Measurements from ENCODE around the gene ATXN7. TPM values are rescaled to one million over a fixed set of nuclear protein-coding genes. Genes with fewer than 3 reads are reported as not detected.

The ATXN7 gene
- total and polyA plus RNA-seq, 10 of the 15 experiments (the other 5 are each of a cell fraction or from before 2014, with no cell fraction given), result 0.83 to 24.6 (median 8.5) TPM

- TF ChIP-seq ZBTB4 (CRISPR knock-in tag; IDR thresholded peaks at IDR 0.05) (no peak), BHLHE40 (IDR thresholded peaks at IDR 0.05; ENCODE audit: borderline replicate concordance in 1 of 2, low read depth in 2 of 2, low read length in 1 of 2) (no peak; a peak in 2 of 4 replicates), ZNF622 (IDR thresholded peaks at IDR 0.05) (no peak), RUNX3 (IDR thresholded peaks at IDR 0.05; ENCODE audit: low read length) (peak; percentile 73), TCF12 (IDR thresholded peaks at IDR 0.05; ENCODE audit: low read depth, low read length) (no peak), STAT1 (conservative IDR thresholded peaks at IDR 0.05) (no peak), SUPT20H (IDR thresholded peaks at IDR 0.05; ENCODE audit: borderline replicate concordance, control insufficient read depth, low read depth, low read length) (no peak), NR2F1 (conservative IDR thresholded peaks at IDR 0.05) (peak; percentile 26; the same call in 1 of the 2 replicates), ATF3 (IDR thresholded peaks at IDR 0.05; ENCODE audit: borderline replicate concordance, extremely low read depth, low read depth, low read length) (no peak), POU2F2 (IDR thresholded peaks at IDR 0.05; ENCODE audit: borderline replicate concordance, low read depth, low read length) (no peak), CBX3 (IDR thresholded peaks at IDR 0.05; ENCODE audit: borderline replicate concordance, low read depth) (no peak), RCOR1 (conservative IDR thresholded peaks at IDR 0.05; ENCODE audit: low read depth, low read length) (0 out of 2 replicates have a peak, but pooled peaks have one; percentile 71), MLLT1 (IDR thresholded peaks at IDR 0.05) (peak; percentile 77; the same call in 1 of the 2 replicates), ATF7 (IDR thresholded peaks at IDR 0.05; ENCODE audit: low read depth) (no peak; the same call in 1 of the 2 replicates), CTCF (IDR thresholded peaks at IDR 0.05 in 2 of 3, conservative IDR thresholded peaks at IDR 0.05 in 1 of 3; ENCODE audit: control insufficient read depth in 2 of 3, extremely low read depth in 1 of 3, insufficient read depth in 1 of 3, low read depth in 3 of 3, low read length in 3 of 3) (no peak), IKZF2 (IDR thresholded peaks at IDR 0.05) (peak; percentile 98), ZNF274 (IDR thresholded peaks at IDR 0.05; ENCODE audit: insufficient read depth, insufficient read length) (no peak), SUZ12 (IDR thresholded peaks at IDR 0.05; ENCODE audit: unreplicated experiment) (no peak), ZZZ3 (IDR thresholded peaks at IDR 0.05; ENCODE audit: control insufficient read depth, insufficient read length, low read depth) (no peak), POLR2A (IDR thresholded peaks at IDR 0.05; ENCODE audit: low read depth, low read length) (no peak), YBX1 (IDR thresholded peaks at IDR 0.05) (no peak), MTA3 (IDR thresholded peaks at IDR 0.05; ENCODE audit: borderline replicate concordance, low read length) (peak; percentile 78; the same call in 1 of the 2 replicates), SIX5 (IDR thresholded peaks at IDR 0.05; ENCODE audit: low read depth, low read length, severe bottlenecking) (no peak), BMI1 (IDR thresholded peaks at IDR 0.05; ENCODE audit: borderline replicate concordance) (peak; percentile 24; the same call in 1 of the 2 replicates)
These were observed 58.2 kb downstream of the ATXN7 start (continued) for GRCh38 chr3:63921741-63922482.

Measured in GM12878 (cell line).